Activated CD4-positive, CD25-positive, alpha-beta regulatory T cell treated with anti-CD3 and anti-CD28 coated beads, Interleukin-2, amount 50 U/mL, for 16 hours (primary cell): Measurements from ENCODE around the gene PRAMEF26.
"Not testable (repeated sequence)": the region's sequence is repeated elsewhere in the genome, so short reads cannot be mapped to it uniquely, and the experiment has no call there.

Source experiments
- DNase-seq: peaks from one replicate; pipeline ENCODE4 v3.0.0-alpha.2; 2020; ENCODE audit warnings: low read depth, low spot score

The PRAMEF26 gene

DNA sequence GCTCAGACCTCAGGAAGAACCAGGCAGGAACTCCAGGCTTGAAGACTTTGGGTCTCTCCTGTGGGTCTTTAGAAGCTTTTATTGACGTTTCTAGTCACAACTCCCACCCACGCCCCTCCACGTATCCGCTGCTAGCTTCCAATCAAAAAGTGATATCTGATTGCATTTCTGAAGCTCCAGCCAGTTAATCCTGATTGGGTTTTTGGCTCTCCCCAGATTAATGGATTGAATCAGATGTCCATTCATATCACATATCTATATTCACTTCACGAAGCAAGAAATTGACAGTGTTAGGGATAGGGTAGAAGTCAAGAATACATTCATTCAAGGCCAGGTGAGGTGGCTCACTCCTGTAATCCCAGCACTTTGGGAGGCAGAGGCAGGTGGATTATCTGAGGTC lies at the start of gene PRAMEF26:
Gene PRAMEF26, minus strand, starts transcription at position 101 of the 400 bp plus-strand sequence. CDS start 2,914 bp downstream, outside the sequence.
- not testable (repeated sequence) for DNase-seq

DNA sequence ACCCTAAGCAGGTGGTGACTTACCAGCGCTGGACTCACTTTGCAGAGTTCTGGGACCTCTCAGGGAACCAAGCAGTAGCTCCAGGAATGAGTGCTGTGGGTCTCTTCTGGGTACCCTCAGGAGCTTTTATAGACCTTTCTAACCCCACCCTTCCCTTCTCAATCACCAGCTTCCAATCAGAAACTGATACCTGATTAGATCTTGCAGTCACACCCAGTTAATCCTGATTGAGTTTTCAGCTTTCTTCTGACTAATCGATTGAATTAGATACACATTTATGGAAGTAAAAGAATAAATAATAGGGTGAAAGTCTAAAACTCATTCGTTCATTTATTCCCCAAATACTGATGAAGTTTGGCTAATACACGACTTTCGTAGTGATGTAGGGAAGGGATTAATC lies 45.5 kb upstream of the PRAMEF26 start, which contains the start of gene PRAMEF13:
Gene PRAMEF13, minus strand, starts transcription at position 101 of the 400 bp plus-strand sequence. CDS start 1,820 bp downstream, outside the sequence.
- DNase-seq, result not testable (repeated sequence)

DNA sequence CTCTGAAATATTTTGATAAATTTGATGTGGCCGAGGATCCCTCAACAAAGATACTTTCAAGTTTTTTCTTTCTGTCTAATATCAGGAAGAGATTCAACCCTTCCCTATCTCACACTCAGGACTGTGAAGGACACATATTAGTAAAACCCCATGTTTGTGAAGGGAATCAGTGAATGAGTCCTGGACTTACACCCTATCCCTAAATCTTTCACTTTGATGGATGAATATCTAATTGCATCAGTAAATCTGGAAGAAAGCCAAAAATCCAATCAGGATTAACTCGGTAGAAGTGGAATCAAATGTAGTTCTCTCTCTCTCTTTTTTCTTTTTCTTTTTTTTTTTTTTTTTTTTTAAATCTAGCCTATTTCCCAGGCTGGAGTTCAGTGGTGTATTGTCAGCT lies 15.7 kb upstream of the PRAMEF26 start, which contains the start of gene PRAMEF9:
Gene PRAMEF9, plus strand, starts transcription at position 301 of the 400 bp plus-strand sequence. CDS start 3,433 bp downstream, outside the sequence.
- DNase-seq, result not testable (repeated sequence)

DNA sequence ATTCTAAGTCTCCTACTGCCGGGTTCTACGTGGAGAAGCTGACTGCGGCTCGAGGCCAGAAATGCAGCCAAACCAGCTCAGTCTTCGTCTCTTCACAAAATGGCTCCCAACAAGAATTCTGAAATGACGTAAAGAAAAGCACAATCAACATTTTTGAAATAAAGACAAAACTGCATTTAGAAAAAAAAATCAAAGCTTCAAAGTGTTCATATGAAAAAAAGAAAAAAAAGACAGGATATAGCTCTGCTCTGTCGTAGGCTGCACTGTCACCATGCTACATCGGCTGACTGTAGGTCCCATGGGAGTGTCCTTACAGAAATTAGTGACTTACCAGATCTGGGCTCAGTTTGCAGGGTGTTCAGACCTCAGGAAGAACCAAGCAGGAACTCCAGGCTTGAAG lies 9.7 kb upstream of the PRAMEF26 start, which contains the start of gene HNRNPCL4:
Gene HNRNPCL4, minus strand, starts transcription at position 101 of the 400 bp plus-strand sequence. CDS start 164 bp downstream, outside the sequence.
- not testable (repeated sequence) for DNase-seq

DNA sequence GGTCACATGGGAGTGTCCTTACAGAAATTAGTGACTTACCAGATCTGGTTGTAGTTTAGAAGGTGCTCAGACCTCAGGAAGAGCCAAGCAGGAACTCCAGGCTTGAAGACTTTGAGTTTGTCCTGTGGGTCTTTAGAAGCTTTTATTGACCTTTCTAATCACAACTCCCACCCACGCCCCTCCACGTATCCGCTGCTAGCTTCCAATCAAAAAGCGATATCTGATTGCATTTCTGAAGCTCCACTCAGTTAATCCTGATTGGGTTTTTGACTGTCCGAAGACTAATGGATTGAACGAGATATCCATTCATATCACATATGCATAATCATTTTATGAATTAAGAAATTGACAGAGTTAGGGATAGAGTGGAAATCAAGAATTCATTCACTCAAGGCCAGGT lies 39.1 kb downstream of the PRAMEF26 start, which contains the start of gene HNRNPCL2:
Gene HNRNPCL2, minus strand, starts transcription at position 101 of the 400 bp plus-strand sequence. CDS start 454 bp downstream, outside the sequence.
- DNase-seq, result not testable (repeated sequence)
